GM08714 (cell line): Measurements from ENCODE around the gene SPTAN1.
A peak's percentile ranks its signal among the peaks of the same experiment; 100 is the strongest.
"Not testable (repeated sequence)": the region's sequence is repeated elsewhere in the genome, so short reads cannot be mapped to it uniquely, and the experiment has no call there.

ENCODE experiments used
- H3K4me3 ChIP-seq: fragments of 200-500 bp; sonication (Bioruptor generic); 2 replicates; pipeline ENCODE4 v1.5.1; 2014; ENCODE audit warnings: mild to moderate bottlenecking, low read length, inconsistent platforms
- ZNF274 ChIP-seq: IDR thresholded peaks from 2 replicates; pipeline ENCODE4 v1.6.1; 2012; ENCODE audit warnings: mild to moderate bottlenecking, low read depth, low read length

Gene SPTAN1

GRCh38 chr9:128552153-128552743, at the start of gene SPTAN1:
SPTAN1 (plus strand) TSS chr9:128552587; CDS start chr9:128566741, 14,154 bp downstream.
- no peak for TF ChIP-seq ZNF274
- peak within 1 kb of the TSS; percentile 92 for H3K4me3 ChIP-seq

GRCh38 chr9:128503415-128503825, 49.0 kb upstream of the SPTAN1 start:
- not testable (repeated sequence) for H3K4me3 ChIP-seq

GRCh38 chr9:128503870-128504269, 48.5 kb upstream of the SPTAN1 start:
- TF ChIP-seq ZNF274, result no peak

GRCh38 chr9:128504485-128505413, 47.6 kb upstream of the SPTAN1 start, which contains the start of gene GLE1:
GLE1 (plus strand) TSS chr9:128504719; CDS start chr9:128504806, 87 bp downstream.
- no peak for TF ChIP-seq ZNF274
- H3K4me3 ChIP-seq, result peak within 1 kb of the TSS; percentile 82

More at GRCh38 chr9:128503870-128504269, 48.5 kb upstream of the SPTAN1 start:
- H3K4me3 ChIP-seq, result peak overlapping the region; percentile 82; the same call in 1 of the 2 replicates

GRCh38 chr9:128505414-128505765, 47.0 kb upstream of the SPTAN1 start:
- TF ChIP-seq ZNF274, result no peak
- peak overlapping the region; percentile 82 for H3K4me3 ChIP-seq

- not testable (repeated sequence) for H3K4me3 ChIP-seq
Observed at GRCh38 chr9:128505906-128506305, 46.5 kb upstream of the SPTAN1 start.

GRCh38 chr9:128512820-128513219, 39.6 kb upstream of the SPTAN1 start:
- no peak for TF ChIP-seq ZNF274

GRCh38 chr9:128521956-128522355, 30.4 kb upstream of the SPTAN1 start:
- TF ChIP-seq ZNF274, result no peak
- no peak overlapping the region for H3K4me3 ChIP-seq

More at GRCh38 chr9:128512820-128513219, 39.6 kb upstream of the SPTAN1 start:
- H3K4me3 ChIP-seq, result no peak overlapping the region

- no peak for TF ChIP-seq ZNF274
- H3K4me3 ChIP-seq, result no peak overlapping the region
Observed at GRCh38 chr9:128523199-128523925, 29.0 kb upstream of the SPTAN1 start.

- no peak overlapping the region for H3K4me3 ChIP-seq
- no peak for TF ChIP-seq ZNF274
Observed at GRCh38 chr9:128526720-128527119, 25.7 kb upstream of the SPTAN1 start.

- H3K4me3 ChIP-seq, result no peak overlapping the region
- no peak for TF ChIP-seq ZNF274
Observed at GRCh38 chr9:128528445-128529160, 23.8 kb upstream of the SPTAN1 start.

GRCh38 chr9:128529191-128529590, 23.2 kb upstream of the SPTAN1 start:
- TF ChIP-seq ZNF274, result no peak
- H3K4me3 ChIP-seq, result no peak overlapping the region

GRCh38 chr9:128532581-128532980, 19.8 kb upstream of the SPTAN1 start:
- TF ChIP-seq ZNF274, result no peak
- no peak overlapping the region for H3K4me3 ChIP-seq

- no peak for TF ChIP-seq ZNF274
- H3K4me3 ChIP-seq, result no peak overlapping the region
Observed at GRCh38 chr9:128540634-128541360, 11.6 kb upstream of the SPTAN1 start.
